HG02763 (cell line): ENCODE results near the gene TMEM9.
A peak's percentile ranks its signal among the peaks of the same experiment; 100 is the strongest.
"Not testable (repeated sequence)": the region's sequence is repeated elsewhere in the genome, so short reads cannot be mapped to it uniquely, and the experiment has no call there.

Experiments used
- ATAC-seq: cut with Tn5 transposase; IDR thresholded peaks from one replicate; pipeline ENCODE4 v1.9.1; 2021; ENCODE audit warnings: mild to moderate bottlenecking, moderate library complexity; ENCODE audit not compliant: unreplicated experiment

TMEM9 gene

GRCh38 chr1:201173736-201174135 is 19.5 kb upstream of the TMEM9 start:
- ATAC-seq = no peak

- no peak for ATAC-seq
These were observed 18.8 kb upstream of the TMEM9 start for GRCh38 chr1:201172999-201173610.

- no peak for ATAC-seq
These were observed 18.1 kb upstream of the TMEM9 start for GRCh38 chr1:201172326-201172725.

- peak; percentile 38 for ATAC-seq
These were observed 17.1 kb upstream of the TMEM9 start for GRCh38 chr1:201171063-201172036.

- ATAC-seq = peak; percentile 97
These were observed 16.3 kb upstream of the TMEM9 start for GRCh38 chr1:201170533-201171062.

GRCh38 chr1:201169971-201170532 is 15.8 kb upstream of the TMEM9 start:
- ATAC-seq = no peak

- no peak for ATAC-seq
These were observed 14.9 kb upstream of the TMEM9 start for GRCh38 chr1:201169203-201169602.

- ATAC-seq = no peak
These were observed 13.0 kb upstream of the TMEM9 start for GRCh38 chr1:201167041-201167991.

- no peak for ATAC-seq
These were observed 10.4 kb upstream of the TMEM9 start for GRCh38 chr1:201164645-201165044.

GRCh38 chr1:201163707-201164106 is 9.4 kb upstream of the TMEM9 start:
- no peak for ATAC-seq

GRCh38 chr1:201163036-201163435 is 8.8 kb upstream of the TMEM9 start:
- ATAC-seq = not testable (repeated sequence)

GRCh38 chr1:201157949-201158348 is 3.7 kb upstream of the TMEM9 start:
- ATAC-seq = no peak

- no peak for ATAC-seq
These were observed 2.5 kb upstream of the TMEM9 start for GRCh38 chr1:201156819-201157218.

- ATAC-seq = no peak
These were observed 2.1 kb upstream of the TMEM9 start for GRCh38 chr1:201156346-201156745.

- no peak for ATAC-seq
These were observed 1.1 kb upstream of the TMEM9 start for GRCh38 chr1:201155354-201155753.

GRCh38 chr1:201153474-201154388 is 543 bp downstream of the TMEM9 start:
- ATAC-seq = peak; percentile 67

GRCh38 chr1:201149400-201149799 is 4.9 kb downstream of the TMEM9 start:
- no peak for ATAC-seq

GRCh38 chr1:201147396-201148015 is 6.8 kb downstream of the TMEM9 start:
- ATAC-seq = no peak
